Measurements from ENCODE around the gene UPK3BL2.
"Not testable (repeated sequence)": the region's sequence is repeated elsewhere in the genome, so short reads cannot be mapped to it uniquely, and the experiment has no call there.

Gene UPK3BL2

DNA sequence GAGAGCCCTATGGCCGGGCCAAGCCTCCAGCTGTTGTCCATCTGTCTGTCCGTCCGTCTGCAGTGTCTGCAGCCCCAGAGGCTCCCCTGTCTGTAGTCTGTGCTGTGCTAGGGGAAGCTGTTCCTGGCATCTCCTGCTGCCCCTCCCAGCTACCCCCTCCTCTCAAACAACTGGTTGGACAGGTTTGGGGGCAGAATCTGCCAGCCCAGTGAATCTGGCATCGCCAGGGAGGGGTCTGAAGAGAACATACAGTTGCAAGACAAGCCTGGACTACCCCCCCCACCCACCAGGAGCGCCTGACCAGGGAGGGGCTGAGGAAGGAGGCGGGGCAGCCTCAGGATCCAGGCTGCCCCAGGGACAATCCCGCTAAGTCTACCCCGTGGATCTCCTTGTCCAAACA is at the start of gene UPK3BL2:
Gene UPK3BL2 (minus strand): TSS at position 101 of the 400 bp plus-strand sequence. CDS start 60 bp downstream, at position 41.
- not testable (repeated sequence) for DNase-seq (ENCODE audit: low read depth)

DNA sequence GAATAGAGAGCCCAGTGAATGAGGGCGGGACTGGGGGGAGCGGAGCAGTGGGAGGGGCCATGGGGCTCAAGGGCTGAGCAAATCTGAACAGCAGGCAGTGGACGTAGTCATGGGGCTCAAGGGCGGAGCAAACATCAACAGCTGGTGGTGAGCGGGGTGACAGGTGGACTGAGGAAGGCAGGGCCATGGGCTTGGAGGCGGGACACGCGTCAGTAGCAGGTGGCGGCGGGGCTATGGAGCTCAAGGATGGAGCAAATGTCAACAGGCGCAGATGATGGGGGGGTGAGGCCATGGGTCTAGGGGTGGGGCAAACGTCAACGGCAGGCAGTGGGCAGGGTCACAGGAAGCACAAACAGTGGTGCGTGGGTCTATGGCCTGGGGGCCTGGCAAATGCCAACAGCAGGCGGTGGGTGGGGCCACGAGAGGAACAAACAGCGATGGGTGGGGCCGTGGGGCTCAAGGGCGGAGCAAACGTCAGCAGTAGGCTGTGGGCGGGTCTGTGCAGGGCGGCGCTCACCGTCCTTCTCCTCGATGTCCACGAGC is 49.1 kb upstream of the UPK3BL2 start:
- DNase-seq (ENCODE audit: low read depth) = not testable (repeated sequence)

- not testable (repeated sequence) for DNase-seq (ENCODE audit: low read depth)
Measured at GRCh38 chr7:102589857-102590256, 46.4 kb upstream of the UPK3BL2 start.

DNA sequence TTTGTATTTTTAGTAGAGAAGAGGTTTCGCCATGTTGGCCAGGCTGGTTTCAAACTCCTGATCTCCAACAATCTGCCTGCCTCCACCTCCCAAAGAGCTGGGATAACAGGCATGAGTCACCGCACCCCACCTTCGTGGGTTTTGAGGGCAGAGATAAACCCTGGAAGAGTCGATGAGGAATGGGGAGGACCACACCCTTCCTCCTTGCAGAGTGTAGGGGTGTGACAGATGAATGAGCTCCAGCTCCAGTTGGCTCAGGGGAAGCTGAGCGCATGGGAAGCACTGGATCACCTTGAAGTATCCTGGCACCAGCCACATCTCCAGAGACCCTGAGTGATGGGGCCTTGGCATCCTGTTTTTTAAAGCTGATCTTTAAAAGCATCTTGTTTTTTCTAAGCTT is 40.0 kb upstream of the UPK3BL2 start:
- not testable (repeated sequence) for DNase-seq (ENCODE audit: low read depth)

DNA sequence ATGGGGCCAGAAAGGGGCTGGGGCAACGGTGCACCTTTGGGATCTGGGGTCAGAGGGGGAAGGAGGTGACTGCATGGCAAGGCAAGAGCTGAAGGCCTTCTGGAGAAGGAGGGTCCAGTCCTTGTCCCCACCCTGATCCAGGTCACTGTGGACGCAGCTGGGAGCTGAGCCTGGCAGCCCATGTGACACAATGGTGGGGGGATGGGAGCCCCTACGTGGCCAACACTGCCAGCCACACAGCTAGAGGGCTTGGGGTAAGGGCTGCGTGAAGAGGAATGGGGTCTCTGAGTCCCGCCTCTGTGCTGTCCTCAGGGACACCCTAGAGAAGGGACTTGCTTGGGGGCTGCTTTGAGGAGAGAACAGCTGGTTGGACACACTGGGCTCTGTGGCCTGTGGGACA is 38.2 kb upstream of the UPK3BL2 start:
- not testable (repeated sequence) for DNase-seq (ENCODE audit: low read depth)

DNA sequence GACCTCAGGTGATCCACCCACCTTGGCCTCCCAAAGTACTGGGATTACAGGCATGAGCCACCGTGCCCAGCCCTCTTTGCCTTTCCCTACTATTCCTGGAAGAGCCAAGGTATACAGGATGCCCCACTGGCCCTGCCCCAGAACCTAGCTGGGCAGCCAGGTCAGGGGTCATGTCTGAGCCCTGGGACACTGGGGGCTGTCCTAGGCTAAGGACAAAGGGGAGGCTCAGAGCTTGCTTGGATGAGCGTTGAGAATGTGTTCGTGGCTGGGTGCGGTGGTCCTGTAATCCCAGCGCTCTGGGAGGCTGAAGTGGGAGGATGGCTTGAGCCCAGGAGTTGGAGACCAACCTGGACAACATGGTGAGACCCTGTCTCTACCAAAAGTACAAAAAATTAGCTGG is 35.0 kb upstream of the UPK3BL2 start:
- DNase-seq (ENCODE audit: low read depth) = not testable (repeated sequence)

DNA sequence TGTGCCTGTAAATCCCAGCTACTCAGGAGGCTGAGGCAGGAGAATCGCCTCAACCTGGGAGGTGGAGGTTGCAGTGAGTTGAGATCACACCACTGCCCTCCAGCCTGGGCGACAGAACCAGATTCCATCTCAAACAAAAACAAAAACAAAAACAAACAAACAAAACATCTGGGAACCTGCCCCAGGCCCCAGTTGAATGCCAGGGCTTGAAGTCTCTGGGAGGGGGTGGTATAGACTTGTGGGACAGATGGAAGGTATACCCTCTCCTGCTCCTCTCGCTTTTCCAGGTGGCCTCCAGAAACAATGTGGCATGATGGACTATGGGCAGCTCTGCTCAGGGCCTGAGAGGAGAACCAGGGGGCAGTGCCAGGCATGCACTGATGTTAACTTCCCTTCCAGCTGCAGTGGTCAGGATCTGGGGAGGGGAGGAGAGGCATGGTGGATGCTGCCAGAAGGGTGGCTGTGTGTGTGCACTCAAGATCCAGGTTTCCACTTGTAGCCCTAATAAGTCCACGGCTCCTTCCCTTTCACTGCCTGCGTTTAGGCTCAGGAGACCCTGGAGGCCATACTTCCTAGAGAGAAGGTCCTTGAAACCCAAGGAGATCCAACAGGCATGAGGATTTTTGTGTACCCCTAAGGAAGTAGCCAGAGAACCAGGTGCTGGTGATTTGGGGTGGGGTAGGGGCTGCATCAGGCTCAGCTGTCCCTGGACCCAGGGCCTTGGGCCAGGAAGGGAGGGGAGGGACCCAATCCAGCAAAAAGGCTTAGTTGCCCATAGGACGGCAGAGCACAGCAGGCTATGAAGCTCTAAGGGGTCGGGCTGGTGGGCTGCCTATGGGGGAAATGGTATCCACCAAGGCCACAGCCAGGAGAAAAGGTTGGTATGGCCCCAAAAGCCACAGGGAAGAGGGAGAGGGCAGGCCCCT is 34.1 kb upstream of the UPK3BL2 start:
- DNase-seq (ENCODE audit: low read depth) = not testable (repeated sequence)

GRCh38 chr7:102576363-102576762 is 32.9 kb upstream of the UPK3BL2 start:
- DNase-seq (ENCODE audit: low read depth) = not testable (repeated sequence)

- DNase-seq (ENCODE audit: low read depth) = not testable (repeated sequence)
Measured at GRCh38 chr7:102574607-102575006, 31.1 kb upstream of the UPK3BL2 start.

- peak; percentile 100 for DNase-seq (ENCODE audit: low read depth)
Measured at GRCh38 chr7:102572261-102573239, 29.1 kb upstream of the UPK3BL2 start, which contains the start of gene POLR2J3. POLR2J3 (minus strand) TSS chr7:102572583; CDS start chr7:102572521, 62 bp downstream.

- not testable (repeated sequence) for DNase-seq (ENCODE audit: low read depth)
Measured at GRCh38 chr7:102568620-102569019, 25.1 kb upstream of the UPK3BL2 start.

GRCh38 chr7:102550808-102551422 is 7.4 kb upstream of the UPK3BL2 start, which contains the start of gene SPDYE2:
SPDYE2 (plus strand) TSS chr7:102551226; CDS start chr7:102553256, 2,030 bp downstream.
- DNase-seq (ENCODE audit: low read depth) = not testable (repeated sequence)

- DNase-seq (ENCODE audit: low read depth) = not testable (repeated sequence)
Measured at GRCh38 chr7:102546353-102546752, 2.9 kb upstream of the UPK3BL2 start.

- not testable (repeated sequence) for DNase-seq (ENCODE audit: low read depth)
Measured at GRCh38 chr7:102545288-102545687, 1.8 kb upstream of the UPK3BL2 start.

DNA sequence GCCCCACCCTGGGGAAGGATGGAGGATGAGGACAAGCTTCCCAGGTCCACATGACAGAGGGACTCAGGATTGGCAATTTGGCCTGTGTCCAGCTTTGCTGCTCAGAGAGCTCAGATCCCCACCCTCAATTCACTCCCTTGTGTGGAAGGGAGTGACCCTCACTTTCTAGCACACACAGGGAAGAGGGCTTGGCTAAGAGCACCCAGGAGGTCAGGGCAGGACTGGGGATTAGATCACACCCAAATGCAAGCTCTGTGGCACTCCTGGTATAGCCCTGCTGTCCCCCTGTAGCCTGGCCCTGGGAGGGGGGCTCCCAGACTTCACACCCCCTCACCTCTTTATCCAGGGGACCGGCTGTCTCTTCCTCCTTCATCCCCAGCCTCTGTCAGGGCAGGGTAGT is 876 bp upstream of the UPK3BL2 start:
- DNase-seq (ENCODE audit: low read depth) = not testable (repeated sequence)

DNA sequence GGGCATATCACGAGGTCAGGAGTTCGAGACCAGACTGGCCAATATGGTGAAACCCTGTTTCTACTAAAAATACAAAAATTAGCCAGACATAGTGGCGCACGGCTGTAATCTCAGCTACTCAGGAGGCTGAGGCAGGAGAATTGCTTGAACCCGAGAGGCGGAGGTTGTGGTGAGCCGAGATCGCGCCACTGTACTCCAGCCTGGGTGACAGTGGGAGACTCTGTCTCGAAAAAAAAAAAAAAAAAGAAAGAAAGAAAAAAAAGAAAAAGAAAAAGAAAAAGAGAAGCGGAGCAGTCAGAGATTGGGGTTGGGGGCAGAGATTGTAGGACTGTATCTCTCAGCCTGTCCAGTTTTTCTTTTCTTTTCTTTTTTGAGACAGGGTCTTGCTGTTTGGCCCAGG is 725 bp downstream of the UPK3BL2 start:
- not testable (repeated sequence) for DNase-seq (ENCODE audit: low read depth)

- not testable (repeated sequence) for DNase-seq (ENCODE audit: low read depth)
Measured at GRCh38 chr7:102542083-102542482, 1.4 kb downstream of the UPK3BL2 start.

DNA sequence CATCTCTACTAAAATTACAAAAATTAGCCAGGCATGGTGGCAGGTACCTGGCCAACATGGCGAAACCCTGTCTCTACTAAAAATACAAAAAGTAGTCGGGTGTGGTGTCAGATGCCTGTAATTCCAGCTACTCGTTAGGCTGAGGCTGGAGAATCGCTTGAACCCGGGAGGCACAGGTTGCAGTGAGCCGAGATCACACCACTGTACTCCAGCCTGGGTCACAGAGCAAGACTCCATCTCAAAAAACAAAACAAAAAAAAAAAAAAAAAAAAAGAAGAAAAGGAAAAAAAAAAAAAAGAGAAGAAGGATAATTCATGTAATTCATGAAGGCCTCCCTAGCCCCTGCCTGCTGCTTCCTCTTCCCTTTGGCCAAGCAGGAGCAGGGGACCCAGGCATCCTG is 2.9 kb downstream of the UPK3BL2 start:
- not testable (repeated sequence) for DNase-seq (ENCODE audit: low read depth)

DNA sequence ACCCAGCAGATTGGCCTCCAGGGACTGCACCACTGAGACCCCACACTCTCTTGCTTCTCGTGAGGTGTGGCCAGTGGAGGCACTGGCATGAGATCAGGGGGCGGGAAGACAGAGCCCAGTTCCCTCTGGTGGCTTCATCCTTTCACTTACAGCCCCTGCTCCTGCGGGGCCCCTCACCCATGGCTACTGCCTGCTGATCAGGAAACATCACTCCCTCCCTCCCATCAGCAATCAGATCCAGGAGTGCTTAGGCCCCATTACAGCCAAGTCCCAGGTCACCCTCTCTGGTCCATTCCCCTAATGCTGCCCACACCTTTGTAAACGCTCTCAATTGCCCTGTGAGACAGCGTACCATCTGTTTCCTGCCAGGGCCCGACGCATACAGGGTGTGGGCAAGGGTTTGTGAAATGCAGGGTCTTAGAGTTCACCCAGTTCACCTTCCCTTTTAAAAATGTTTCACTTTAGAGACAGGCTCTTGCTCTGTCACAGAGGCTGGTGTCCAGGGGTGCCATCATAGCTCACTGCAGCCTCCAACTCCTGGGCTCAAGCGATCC is 8.4 kb downstream of the UPK3BL2 start:
- DNase-seq (ENCODE audit: low read depth) = not testable (repeated sequence)

GRCh38 chr7:102532127-102532526 is 11.4 kb downstream of the UPK3BL2 start:
- DNase-seq (ENCODE audit: low read depth) = not testable (repeated sequence)

DNA sequence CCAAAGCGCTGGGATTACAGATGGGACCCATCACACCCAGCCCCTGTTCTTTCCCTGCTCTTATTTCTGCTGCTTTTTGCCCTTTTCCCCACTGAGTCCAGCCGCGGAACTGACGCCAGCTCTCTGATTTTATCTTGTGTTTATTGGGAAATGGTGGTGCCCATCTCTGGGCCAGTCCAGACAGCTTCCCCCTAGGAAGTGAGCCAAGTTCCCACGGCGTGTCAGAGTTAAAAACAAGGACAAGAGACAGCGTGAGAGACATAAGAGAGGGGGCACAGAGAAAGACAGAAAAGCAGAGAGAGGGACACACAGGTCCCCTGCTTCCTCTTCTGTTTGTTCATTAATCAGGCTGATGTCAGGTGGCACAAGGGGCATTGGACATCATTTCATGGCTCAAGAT is 11.9 kb downstream of the UPK3BL2 start:
- DNase-seq (ENCODE audit: low read depth) = not testable (repeated sequence)

Measured in activated T-cell treated with anti-CD3 and anti-CD28 coated beads for 24 hours (primary cell).